BJ (cell line): ENCODE measurements around the gene NMT2. TPM values are rescaled to one million over a fixed set of nuclear protein-coding genes. Genes with fewer than 3 reads are reported as not detected.

Source experiments
- CTCF ChIA-PET: fragments of 350-600 bp; formaldehyde crosslinking; extraction: SDS; loops from one replicate; lab custom pipeline; 2021; ENCODE audit warnings: antibody characterized with exemption, inconsistent platforms; lab: Yijun Ruan, JAX
- POLR2A ChIA-PET: fragments of 300-600 bp; sonication (Branson Sonifier 250); formaldehyde crosslinking; extraction: SDS; loops from one replicate; lab custom pipeline; 2021; ENCODE audit warnings: antibody characterized with exemption; lab: Charles Lee
- DNase-seq: peaks from one replicate; pipeline ENCODE4 v3.0.0-alpha.2; 2011; ENCODE audit warnings: low read depth
- H3K27me3 ChIP-seq: 2 replicates; pipeline ENCODE4 v1.6.0; 2011; ENCODE audit warnings: low read length; ENCODE audit not compliant: control insufficient read depth, insufficient read depth
- H3K36me3 ChIP-seq: 2 replicates; pipeline ENCODE4 v1.5.1; 2011; ENCODE audit warnings: low read length; ENCODE audit not compliant: control insufficient read depth, insufficient read depth
- H3K4me3 ChIP-seq: 2 replicates; pipeline ENCODE4 v1.5.1; 2011; ENCODE audit warnings: low read depth, mild to moderate bottlenecking, control low read depth, low read length
- polyA plus RNA-seq: library from polyadenylated mRNA; depleted of rRNA; stranded (reverse); fragments of >200 nt; gene quantifications from 2 replicates; pipeline ENCODE4 v1.2.3, GENCODE V29; 2011
- TF ChIP-seq, protein P1 (sequence below): IDR thresholded peaks from 2 replicates; pipeline ENCODE4 v1.5.1; 2011; ENCODE audit warnings: low read depth, mild to moderate bottlenecking, control low read depth, inconsistent platforms, low read length, moderate library complexity; ENCODE audit not compliant: insufficient read depth

The NMT2 gene
- polyA plus RNA-seq, 1 experiment: 12.7 TPM

DNA sequence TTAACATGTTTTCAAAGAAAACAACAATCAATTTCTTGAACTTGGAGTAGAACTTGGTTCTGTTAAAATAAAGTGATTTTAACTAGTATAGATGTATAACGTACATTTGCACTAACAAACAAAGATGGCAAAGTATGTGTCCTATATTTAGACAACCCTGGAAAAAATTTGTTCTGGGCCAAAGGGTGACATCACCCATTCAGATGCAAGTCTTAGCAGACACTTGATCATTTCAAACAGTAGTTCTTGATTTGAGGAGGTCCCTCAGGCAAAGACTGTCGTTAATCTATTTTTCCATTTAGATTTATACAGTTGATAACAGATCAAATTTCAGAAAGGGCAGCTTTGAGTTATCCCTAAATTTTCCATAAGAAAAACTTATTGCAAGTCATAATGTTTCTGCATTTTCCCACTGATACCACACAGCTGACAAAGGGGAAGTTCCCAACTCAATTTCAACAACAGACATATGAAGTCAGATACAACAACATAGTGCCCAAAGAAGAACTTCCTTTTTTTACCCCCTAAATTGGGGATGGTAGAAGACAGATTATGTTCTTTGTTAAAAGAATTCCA is 5.2 kb downstream of the NMT2 start:
- no peaks in the 10 kb centered on the region for H3K27me3 ChIP-seq
- TF ChIP-seq, protein P1, sequence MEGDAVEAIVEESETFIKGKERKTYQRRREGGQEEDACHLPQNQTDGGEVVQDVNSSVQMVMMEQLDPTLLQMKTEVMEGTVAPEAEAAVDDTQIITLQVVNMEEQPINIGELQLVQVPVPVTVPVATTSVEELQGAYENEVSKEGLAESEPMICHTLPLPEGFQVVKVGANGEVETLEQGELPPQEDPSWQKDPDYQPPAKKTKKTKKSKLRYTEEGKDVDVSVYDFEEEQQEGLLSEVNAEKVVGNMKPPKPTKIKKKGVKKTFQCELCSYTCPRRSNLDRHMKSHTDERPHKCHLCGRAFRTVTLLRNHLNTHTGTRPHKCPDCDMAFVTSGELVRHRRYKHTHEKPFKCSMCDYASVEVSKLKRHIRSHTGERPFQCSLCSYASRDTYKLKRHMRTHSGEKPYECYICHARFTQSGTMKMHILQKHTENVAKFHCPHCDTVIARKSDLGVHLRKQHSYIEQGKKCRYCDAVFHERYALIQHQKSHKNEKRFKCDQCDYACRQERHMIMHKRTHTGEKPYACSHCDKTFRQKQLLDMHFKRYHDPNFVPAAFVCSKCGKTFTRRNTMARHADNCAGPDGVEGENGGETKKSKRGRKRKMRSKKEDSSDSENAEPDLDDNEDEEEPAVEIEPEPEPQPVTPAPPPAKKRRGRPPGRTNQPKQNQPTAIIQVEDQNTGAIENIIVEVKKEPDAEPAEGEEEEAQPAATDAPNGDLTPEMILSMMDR: no peak

DNA sequence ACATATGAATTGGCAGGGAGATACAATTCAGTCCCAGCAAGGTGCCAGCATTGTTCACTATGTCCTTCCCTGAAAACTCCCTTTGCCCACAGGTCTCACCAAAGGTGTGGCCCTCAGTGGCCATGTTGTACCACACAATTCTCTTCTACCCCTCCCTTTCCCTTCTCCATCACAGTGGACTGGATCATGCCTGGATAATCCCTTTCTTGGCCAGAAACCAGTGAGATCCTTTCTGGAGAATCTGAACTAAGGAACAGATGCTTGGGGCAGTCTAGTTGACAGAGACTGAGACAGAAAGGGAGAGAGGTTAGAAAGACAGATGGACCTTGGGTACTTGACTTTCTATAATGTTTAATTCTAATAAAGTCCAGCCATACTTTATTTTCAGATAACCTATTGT is 9.5 kb downstream of the NMT2 start:
- Histone ChIP-seq H3K27me3 (no peaks in the 10 kb centered on the region), H3K36me3 (no peaks in the 10 kb centered on the region), H3K4me3 (no peak overlapping the region)
- CTCF ChIA-PET: no interaction called here
- no peak for DNase-seq
- TF ChIP-seq, protein P1: no peak
- POLR2A ChIA-PET: no interaction called here

More for the DNA sequence above, 5.2 kb downstream of the NMT2 start:
- H3K4me3 ChIP-seq: no peak overlapping the region
- ChIA-PET CTCF (no interaction called here), POLR2A (no interaction called here)
- no peaks in the 10 kb centered on the region for H3K36me3 ChIP-seq
- DNase-seq: no peak

DNA sequence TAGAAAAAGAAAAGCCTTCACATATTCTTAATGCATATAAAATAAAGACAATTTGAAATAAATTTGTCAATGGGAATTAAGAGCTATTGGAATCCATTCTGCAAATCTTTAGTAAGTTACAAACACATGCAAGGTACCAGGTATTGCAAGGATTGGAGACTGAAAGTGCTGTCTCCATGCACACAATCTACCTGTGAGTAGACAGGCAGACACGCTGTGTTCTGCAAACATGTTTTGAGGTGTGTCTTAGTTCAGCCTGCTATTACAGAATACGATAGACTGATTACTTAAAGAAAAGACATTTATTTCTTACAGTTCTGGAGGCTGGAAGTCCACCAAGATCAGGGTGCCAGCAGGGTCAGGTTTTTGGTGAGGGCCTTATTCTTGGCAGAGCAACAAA is 10.0 kb downstream of the NMT2 start:
- ChIA-PET CTCF (no interaction called here), POLR2A (no interaction called here)
- Histone ChIP-seq H3K27me3 (no peaks in the 10 kb centered on the region), H3K4me3 (no peak overlapping the region), H3K36me3 (no peaks in the 10 kb centered on the region)
- TF ChIP-seq, protein P1: no peak
- no peak for DNase-seq

DNA sequence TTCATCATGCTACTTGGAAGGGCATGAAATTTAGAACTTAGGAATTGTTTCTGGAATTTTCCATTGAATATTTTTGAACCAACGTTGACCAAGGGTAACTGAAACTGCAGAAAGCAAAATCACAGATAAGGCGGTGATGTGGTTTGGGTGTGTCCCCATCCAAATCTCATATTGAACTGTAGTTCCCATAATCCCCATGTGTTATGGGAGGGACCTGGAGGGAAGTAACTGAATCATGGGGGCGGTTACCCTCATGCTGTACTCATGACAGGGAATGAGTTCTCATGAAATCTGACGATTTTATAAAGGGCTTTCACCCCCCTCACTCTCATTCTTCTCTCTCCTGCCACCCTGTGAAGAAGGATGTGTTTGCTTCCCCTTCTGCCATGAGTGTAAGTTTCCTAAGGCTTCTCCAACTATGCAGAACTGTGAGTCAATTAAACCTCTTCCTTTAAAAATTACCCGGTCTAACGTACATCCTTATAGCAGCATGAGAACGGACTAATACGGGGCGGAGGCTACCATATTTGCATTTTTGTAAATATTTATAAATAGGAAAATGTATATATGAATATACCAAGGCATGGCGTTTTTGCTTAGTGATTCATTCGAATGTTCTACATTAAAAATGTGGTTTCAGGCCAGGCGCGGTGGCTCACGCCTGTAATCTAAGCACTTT is 12.4 kb downstream of the NMT2 start:
- TF ChIP-seq, protein P1: no peak
- POLR2A ChIA-PET: no interaction called here
- no peak for DNase-seq
- Histone ChIP-seq H3K4me3 (no peak overlapping the region), H3K27me3 (no peaks in the 10 kb centered on the region), H3K36me3 (no peaks in the 10 kb centered on the region)
- CTCF ChIA-PET: no interaction called here

DNA sequence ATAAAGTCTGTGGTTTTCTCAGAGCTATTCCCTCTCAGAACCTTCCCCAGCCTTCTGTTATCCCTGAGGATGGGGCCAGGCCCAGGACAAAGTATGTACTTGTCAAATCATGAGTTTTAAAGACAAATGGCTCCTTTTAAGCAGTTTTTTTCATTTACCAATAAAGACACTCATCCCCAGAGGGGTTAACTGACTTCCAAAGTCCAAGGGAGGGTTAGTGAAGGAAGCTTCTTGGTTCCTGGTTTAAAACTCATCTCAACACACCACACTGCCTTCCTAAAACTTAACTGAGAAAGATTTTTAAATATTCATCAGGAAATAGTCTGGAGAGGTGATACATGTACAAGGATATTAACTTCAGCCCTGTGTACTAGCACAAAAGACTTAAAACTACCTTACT is 15.9 kb downstream of the NMT2 start:
- ChIA-PET POLR2A (no interaction called here), CTCF (interaction anchor here (0.5 to 1.6 kb wide), 3 partner anchors 12 to 21 kb away, joined by 4 to 6 read pairs (median 4); partner anchors contain the start of gene NMT2)
- no peaks in the 10 kb centered on the region for H3K27me3 ChIP-seq
- no peak overlapping the region for H3K4me3 ChIP-seq
- no peaks in the 10 kb centered on the region; the same call in 1 of the 2 replicates for H3K36me3 ChIP-seq
- TF ChIP-seq, protein P1: no peak
- no peak for DNase-seq
